ENCODE data around the gene TMEM235.

The TMEM235 gene

DNA sequence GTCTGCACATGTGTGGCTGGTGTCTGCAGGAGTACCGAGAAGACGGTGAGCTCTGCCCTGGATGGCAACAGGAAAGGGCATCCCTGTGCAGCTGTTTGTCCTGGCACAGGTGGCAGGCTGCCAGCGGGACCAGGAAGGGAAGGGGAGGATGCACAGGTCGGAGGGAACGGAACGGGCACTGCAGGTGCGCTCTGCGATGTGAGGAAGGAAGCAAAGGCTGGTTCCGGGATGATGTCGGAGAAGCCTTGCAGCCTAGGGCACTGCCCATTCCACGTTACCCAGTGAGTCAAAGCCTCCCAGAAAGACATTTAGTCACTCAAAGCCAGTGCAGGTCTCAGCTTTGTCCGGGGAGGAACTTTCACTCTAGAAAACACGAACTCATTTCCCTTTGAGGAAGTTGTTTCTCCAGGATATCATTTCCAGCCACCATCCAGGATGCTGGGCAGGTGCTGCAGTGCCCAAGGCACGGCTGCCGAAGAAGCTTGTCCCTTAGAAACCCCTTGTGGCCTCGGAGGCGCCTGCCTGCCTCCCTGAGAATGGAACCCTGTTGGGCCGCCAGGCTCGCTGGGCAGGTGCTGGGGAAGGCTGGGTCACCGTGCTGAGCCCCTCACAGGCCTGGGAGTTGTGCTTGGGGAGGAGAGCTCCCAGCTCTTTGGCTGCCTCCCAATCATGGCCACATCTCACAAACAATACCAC lies 4.5 kb upstream of the TMEM235 start:
- no peak overlapping the region for H3K4me3 ChIP-seq (ENCODE audit: low read depth, low read length)

DNA sequence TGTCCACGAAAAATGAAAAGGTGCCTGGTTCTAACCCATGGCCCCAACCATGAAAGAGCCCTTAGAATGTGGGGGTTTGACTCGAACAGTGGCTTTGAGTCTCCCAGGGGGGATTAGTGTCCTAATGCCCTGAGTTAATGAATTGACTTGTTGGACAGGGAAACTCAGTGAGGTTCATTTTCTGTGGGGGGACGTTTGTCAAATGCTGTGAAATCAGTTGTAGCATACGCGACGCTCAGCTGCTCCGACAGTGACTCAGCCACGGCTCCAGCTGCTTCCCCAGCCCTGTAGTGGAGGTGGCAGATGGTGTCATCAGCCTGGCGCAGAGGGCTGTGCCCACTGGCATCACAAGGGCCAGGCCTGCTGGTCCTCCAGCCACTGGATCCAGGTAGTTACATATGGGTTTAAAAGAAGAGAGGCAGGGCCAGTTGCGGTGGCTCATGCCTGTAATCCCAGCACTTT lies 3.9 kb upstream of the TMEM235 start:
- TF ChIP-seq, protein P1, sequence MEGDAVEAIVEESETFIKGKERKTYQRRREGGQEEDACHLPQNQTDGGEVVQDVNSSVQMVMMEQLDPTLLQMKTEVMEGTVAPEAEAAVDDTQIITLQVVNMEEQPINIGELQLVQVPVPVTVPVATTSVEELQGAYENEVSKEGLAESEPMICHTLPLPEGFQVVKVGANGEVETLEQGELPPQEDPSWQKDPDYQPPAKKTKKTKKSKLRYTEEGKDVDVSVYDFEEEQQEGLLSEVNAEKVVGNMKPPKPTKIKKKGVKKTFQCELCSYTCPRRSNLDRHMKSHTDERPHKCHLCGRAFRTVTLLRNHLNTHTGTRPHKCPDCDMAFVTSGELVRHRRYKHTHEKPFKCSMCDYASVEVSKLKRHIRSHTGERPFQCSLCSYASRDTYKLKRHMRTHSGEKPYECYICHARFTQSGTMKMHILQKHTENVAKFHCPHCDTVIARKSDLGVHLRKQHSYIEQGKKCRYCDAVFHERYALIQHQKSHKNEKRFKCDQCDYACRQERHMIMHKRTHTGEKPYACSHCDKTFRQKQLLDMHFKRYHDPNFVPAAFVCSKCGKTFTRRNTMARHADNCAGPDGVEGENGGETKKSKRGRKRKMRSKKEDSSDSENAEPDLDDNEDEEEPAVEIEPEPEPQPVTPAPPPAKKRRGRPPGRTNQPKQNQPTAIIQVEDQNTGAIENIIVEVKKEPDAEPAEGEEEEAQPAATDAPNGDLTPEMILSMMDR (IDR thresholded peaks at IDR 0.05; ENCODE audit: low read depth, low read length): no peak
- H3K4me3 ChIP-seq (ENCODE audit: low read depth, low read length): no peak overlapping the region

More for the DNA sequence above, 4.5 kb upstream of the TMEM235 start:
- TF ChIP-seq, protein P1 (IDR thresholded peaks at IDR 0.05; ENCODE audit: low read depth, low read length): no peak

DNA sequence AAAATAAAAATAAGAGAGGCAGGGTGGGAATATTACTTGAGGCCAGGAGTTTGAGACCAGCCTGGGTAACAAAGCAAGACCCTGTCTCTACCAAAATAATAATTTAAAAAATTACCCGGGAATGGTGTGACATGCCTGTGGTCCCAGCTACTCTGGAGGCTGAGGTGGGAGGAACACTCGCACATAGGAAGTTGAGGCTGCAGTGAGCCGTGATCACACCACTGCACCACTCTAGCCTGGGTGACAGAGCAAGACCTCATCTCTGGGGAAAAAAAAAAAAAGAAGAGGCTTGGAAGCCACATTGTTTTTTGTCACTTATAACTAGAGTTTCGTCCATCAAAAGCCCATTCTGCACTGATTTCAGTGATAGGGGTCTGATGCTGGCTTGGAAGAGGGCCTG lies 3.3 kb upstream of the TMEM235 start:
- H3K4me3 ChIP-seq (ENCODE audit: low read depth, low read length): no peak overlapping the region
- TF ChIP-seq, protein P1 (IDR thresholded peaks at IDR 0.05; ENCODE audit: low read depth, low read length): no peak

DNA sequence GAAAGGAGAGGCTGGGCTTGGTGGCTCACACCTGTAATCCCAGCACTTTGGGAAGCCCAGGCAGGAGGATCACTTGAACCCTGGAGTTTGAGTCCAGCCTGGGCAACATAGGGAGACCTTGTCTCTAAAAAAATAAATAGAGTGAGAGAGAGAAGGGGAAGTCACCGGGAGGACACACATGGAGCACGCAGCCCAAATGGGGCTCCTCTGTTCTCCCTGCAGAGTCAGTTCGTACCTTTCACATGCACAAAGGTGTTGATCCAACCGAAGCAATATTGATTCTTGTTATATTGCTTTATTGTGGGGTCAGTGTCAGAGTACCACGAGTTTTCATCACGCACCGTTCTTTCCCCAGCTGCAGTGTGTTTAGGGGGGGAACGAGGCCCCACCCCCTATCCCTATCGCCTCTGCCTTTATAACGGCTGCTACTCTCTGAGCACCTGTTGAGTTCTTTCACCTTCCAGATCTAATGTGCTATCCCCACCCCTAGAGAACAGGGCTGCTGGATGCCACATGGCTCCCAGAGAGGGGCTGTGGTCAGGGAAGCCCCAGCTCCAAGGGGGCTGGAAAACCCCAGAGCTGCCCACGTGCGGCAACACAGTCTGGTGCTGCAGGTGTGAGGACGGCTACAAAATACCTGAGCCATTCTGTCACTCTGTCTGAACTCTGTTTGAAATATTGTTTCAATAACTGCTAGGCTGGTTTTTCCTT lies 1.0 kb upstream of the TMEM235 start:
- no peak overlapping the region for H3K4me3 ChIP-seq (ENCODE audit: low read depth, low read length)
- TF ChIP-seq, protein P1 (IDR thresholded peaks at IDR 0.05; ENCODE audit: low read depth, low read length): no peak

DNA sequence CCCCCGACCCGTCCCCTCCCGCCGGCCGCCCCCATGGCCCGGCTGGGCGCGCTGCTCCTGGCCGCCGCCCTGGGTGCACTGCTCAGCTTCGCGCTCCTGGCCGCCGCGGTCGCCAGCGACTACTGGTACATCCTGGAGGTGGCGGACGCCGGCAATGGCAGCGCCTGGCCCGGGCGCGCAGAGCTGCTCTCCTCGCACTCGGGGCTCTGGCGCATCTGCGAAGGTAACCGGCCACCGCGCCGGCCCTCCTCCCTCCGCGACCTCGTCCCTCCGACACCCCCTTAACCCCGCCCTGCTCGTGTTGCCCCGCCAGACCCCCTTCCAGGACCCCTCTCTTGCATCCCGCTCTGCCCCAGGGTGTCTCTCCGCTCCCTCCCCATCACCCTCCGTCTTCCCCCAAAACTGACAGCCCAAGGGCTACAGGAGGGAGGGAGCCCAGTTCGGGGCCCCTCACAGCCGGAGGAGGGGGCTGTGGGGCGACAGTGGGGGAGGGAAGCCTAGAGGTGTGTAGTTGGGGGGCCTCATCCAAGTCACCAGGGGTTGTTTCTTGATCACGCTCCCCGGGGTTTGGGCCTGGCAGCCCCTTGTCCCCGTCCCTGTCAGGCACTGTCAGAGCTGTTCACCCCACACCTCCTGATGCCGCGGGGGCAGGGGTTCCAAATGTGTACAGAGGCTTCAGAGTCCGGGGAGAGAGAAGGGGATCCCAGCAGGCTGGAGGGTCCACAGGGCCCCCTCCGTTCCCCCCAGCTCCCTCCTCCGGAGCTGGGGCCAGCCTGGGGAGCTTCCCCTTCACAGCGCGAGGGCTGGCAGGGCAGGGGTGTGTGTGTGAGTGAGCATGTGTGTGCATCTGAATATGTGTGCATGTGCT lies 794 bp downstream of the TMEM235 start:
- H3K4me3 ChIP-seq (ENCODE audit: low read depth, low read length): no peak overlapping the region
- TF ChIP-seq, protein P1 (IDR thresholded peaks at IDR 0.05; ENCODE audit: low read depth, low read length): no peak

DNA sequence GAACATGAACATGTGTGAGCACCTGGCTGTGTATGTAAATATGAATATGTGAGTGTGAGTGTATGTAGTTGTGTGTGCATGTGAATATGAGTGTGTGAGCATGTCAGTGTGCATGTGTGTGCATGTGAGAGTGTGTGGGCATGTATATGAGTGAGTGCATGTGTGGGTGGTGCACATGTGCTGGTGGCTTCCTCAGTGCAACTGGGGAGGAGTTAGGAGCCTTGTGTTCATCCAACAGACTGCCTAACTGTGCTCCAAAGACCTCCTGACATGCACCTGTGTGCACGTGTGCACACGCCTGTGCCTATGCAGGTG lies 1.4 kb downstream of the TMEM235 start:
- H3K4me3 ChIP-seq (ENCODE audit: low read depth, low read length): no peak overlapping the region
- TF ChIP-seq, protein P1 (IDR thresholded peaks at IDR 0.05; ENCODE audit: low read depth, low read length): no peak

Data from WI38 (cell line).